Body of pancreas (tissue), 4 donors: Measurements from ENCODE around the gene LRPPRC. TPM values are rescaled to one million over a fixed set of nuclear protein-coding genes. Genes with fewer than 3 reads are reported as not detected.

Experiments used
- ATAC-seq: fragments of 150-250 bp; one replicate; pipeline ENCODE4 v1.9.1; 2016
- DNase-seq, 4 donors: peaks; one replicate each; pipeline ENCODE4 v3.0.0-alpha.2; 2019
- H3K27ac ChIP-seq, 4 donors: fragments of 200-600 bp; sonication (generic); 1 replicate in 3 of 4; 2 replicates in 1 of 4; pipeline versions ENCODE4 v1.5.1 to v1.6.1; 2016 to 2019; ENCODE audit warnings: mild to moderate bottlenecking in 1 of 4, mixed read lengths in 1 of 4, moderate library complexity in 1 of 4
- H3K27me3 ChIP-seq, 2 donors: fragments of 200-600 bp; sonication (generic); one replicate each; pipeline ENCODE4 v1.6.0; 2016; ENCODE audit warnings: mild to moderate bottlenecking in 1 of 2
- H3K36me3 ChIP-seq, 2 donors: fragments of 200-600 bp; sonication (generic); replicated peaks in 1 of 2; 2 replicates each; pipeline ENCODE4 v1.5.1; 2016; ENCODE audit warnings: low read depth in 2 of 2; ENCODE audit not compliant: insufficient read depth in 1 of 2
- H3K4me1 ChIP-seq: fragments of 200-600 bp; sonication (generic); one replicate; pipeline ENCODE4 v1.6.0; 2016
- H3K4me3 ChIP-seq, 2 donors: fragments of 200-600 bp; sonication (generic); 1 replicate in 1 of 2; 2 replicates in 1 of 2; pipeline ENCODE4 v1.5.1; 2016 to 2019
- H3K9me3 ChIP-seq, 3 donors: fragments of 200-600 bp; sonication (generic); 1 replicate in 2 of 3; 2 replicates in 1 of 3; pipeline ENCODE4 v1.5.1; 2016
- POLR2A ChIP-seq, 3 donors: fragments of 450-650 bp; IDR thresholded peaks; one replicate each; pipeline ENCODE4 v1.6.1; 2016; ENCODE audit warnings: antibody characterized with exemption in 3 of 3, mild to moderate bottlenecking in 2 of 3
- WGBS, 2 donors: methylation state at CpG; one replicate each; pipeline ENCODE4 v1.1.5; 2017; 5-methylcytosine and 5-hydroxymethylcytosine counted together
- intact Hi-C: fragments of 100-400 bp; cut with DNase I; formaldehyde crosslinking; loops from one replicate; pipeline ENCODE4 v1.15.1; 2023
- total RNA-seq, 2 donors: library from RNA; depleted of rRNA; stranded (reverse); fragments of >200 nt; gene quantifications; one replicate each; pipeline ENCODE4 v1.1.0, GENCODE V29; 2016
- TF ChIP-seq, protein P1 (sequence below), 7 experiments: fragments of 450-650 bp in 4 of 7; fragments of 200-600 bp in 3 of 7; sonication (generic) in 3 of 7; IDR thresholded peaks; one replicate each; pipeline ENCODE4 v1.5.1; 2016 to 2019; ENCODE audit warnings: antibody characterized with exemption in 7 of 7

The LRPPRC gene
- total RNA-seq, 2 donors from 2014 or later: 33.5 to 50.8 TPM

DNA sequence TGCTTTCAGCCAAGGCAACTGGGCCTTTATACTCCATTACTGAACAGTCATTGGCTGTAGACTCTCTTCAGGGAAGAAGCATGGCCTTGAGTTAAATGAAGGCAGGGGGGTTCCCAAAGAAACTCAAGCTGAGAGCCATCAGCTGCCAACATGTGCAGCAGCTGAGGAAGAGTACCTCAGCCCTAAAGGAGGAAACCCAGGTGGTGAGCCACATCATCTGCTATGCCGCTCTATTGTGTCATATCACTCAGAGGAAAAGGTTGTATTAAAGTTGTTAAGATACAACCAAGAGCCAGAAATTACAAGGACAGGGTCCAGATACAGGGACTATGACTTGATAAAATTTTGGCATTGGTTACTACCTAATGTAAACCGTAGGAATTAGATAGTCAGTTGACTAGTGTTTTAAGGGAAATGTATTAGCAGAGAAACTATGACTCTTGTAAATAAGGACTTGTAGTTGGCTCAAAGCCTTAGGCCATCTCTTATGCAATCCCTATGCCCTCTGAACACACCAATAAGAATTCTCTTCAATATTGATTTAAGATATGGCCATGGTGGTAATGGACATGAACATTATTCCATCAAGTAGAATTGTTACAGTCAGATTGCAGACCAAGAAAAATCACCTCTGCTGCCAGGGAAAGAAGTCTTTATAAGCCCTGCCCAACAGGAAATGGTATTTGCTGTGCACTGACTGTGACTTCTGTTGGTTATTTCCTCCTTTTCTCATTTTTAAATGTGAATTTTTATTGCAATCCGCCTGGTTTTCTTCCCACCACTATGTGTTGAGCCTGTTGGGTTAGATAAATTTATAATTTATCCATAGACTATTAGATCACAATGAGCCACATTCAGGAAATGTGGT is 9.2 kb upstream of the LRPPRC start:
- no peak overlapping the region for H3K4me3 ChIP-seq
- DNase-seq: peak in 2 of 4 donors; percentile 25 to 29
- H3K9me3 ChIP-seq: no peaks in the 10 kb centered on the region
- no peaks in the 10 kb centered on the region for H3K36me3 ChIP-seq
- H3K27ac ChIP-seq: peak overlapping the region in 2 of 4 donors; percentile 18 to 36
- 34 to 40% methylated on average over 3 of the region's 3 CpGs for WGBS, 2 donors
- peak; percentile 83 for ATAC-seq
- TF ChIP-seq POLR2A (IDR thresholded peaks at IDR 0.05): no peak
- TF ChIP-seq, protein P1, sequence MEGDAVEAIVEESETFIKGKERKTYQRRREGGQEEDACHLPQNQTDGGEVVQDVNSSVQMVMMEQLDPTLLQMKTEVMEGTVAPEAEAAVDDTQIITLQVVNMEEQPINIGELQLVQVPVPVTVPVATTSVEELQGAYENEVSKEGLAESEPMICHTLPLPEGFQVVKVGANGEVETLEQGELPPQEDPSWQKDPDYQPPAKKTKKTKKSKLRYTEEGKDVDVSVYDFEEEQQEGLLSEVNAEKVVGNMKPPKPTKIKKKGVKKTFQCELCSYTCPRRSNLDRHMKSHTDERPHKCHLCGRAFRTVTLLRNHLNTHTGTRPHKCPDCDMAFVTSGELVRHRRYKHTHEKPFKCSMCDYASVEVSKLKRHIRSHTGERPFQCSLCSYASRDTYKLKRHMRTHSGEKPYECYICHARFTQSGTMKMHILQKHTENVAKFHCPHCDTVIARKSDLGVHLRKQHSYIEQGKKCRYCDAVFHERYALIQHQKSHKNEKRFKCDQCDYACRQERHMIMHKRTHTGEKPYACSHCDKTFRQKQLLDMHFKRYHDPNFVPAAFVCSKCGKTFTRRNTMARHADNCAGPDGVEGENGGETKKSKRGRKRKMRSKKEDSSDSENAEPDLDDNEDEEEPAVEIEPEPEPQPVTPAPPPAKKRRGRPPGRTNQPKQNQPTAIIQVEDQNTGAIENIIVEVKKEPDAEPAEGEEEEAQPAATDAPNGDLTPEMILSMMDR (IDR thresholded peaks at IDR 0.05): no peak
- H3K27me3 ChIP-seq: no peaks in the 10 kb centered on the region
- intact Hi-C loops: no loop called here
- H3K4me1 ChIP-seq: no peaks in the 10 kb centered on the region

DNA sequence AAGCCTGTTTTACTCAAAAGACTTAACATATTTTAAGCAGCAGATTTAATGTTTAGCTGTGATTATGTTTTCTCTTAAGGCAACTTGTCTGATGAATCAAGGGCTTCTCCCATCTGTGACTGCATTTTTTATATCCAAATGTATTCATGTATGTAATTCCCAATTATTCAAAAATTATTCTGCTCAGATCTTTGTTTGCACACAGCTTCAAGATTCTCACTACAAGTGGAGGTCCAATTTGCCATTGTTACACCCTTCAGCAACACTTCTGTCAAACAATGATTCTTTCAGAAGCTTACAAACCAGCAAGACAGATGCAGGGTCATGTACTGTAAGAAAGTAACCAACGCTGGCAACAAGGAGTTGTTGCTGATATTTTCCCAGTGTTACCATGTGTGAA is 5.9 kb upstream of the LRPPRC start:
- Histone ChIP-seq H3K36me3 (no peaks in the 10 kb centered on the region), H3K4me3 (no peak overlapping the region), H3K9me3 (no peaks in the 10 kb centered on the region), H3K27ac (no peak overlapping the region), H3K27me3 (no peaks in the 10 kb centered on the region), H3K4me1 (peaks cover 4% of the 10 kb centered on the region)
- intact Hi-C loops: no loop called here
- DNase-seq (no peak), ATAC-seq (no peak)
- TF ChIP-seq, protein P1 (IDR thresholded peaks at IDR 0.05): no peak
- TF ChIP-seq POLR2A (IDR thresholded peaks at IDR 0.05): no peak
- 21 to 26% methylated on average over 1 of the region's 1 CpG for WGBS, 2 donors

DNA sequence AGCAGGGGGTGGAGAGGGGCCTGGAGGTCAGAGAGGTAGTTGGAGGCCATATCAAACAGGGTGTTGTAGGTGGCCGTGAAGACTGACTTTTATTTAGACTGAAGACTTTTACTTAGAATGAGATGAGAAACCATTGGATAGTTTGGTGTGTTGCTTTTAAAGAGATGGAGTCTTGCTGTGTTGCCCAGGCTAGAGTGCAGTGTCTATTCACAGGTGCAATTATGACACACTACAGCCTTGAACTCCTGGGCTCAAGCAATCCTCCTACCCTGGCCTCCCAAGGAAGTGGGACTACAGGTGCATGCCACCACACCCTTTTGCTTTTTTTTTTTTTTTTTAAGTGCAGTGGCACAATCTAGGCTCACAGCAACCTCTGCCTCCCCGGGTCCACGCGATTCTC is 2.5 kb upstream of the LRPPRC start:
- intact Hi-C loops: no loop called here
- WGBS, 2 donors: 80 to 92% methylated on average over 4 of the region's 4 CpGs
- TF ChIP-seq, protein P1 (IDR thresholded peaks at IDR 0.05): no peak
- no peak for TF ChIP-seq POLR2A (IDR thresholded peaks at IDR 0.05)

DNA sequence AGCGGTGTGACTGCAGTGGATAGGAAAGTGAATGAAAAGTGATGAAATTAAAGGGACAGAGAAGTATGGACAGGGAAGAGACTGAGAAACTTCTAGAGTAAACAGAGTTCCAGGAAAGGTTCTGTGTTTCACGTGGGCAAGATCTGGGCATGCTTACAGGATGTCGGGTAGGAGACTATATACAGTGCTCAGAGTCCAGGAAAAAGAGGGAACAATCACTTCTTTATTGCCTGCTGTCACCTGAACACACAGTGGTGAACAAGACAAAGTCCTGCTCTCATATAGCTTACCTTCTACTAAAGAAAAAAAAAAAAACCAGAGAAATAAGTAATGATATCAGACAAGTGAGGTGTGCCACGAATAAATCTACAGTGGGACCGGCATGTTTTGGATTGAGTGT is 2.4 kb downstream of the LRPPRC start:
- H3K4me3 ChIP-seq: no peak overlapping the region
- intact Hi-C loops: no loop called here

More for the DNA sequence above, 2.5 kb upstream of the LRPPRC start:
- Histone ChIP-seq H3K4me3 (no peak overlapping the region), H3K27ac (no peak overlapping the region), H3K36me3 (no peaks in the 10 kb centered on the region), H3K4me1 (peaks cover 26% of the 10 kb centered on the region), H3K27me3 (no peaks in the 10 kb centered on the region), H3K9me3 (no peaks in the 10 kb centered on the region)
- ATAC-seq (no peak), DNase-seq (no peak)

More for the DNA sequence above, 2.4 kb downstream of the LRPPRC start:
- no peak for ATAC-seq
- Histone ChIP-seq H3K36me3 (no peaks in the 10 kb centered on the region), H3K4me1 (peaks cover 29% of the 10 kb centered on the region), H3K27ac (no peak overlapping the region), H3K9me3 (no peaks in the 10 kb centered on the region), H3K27me3 (no peaks in the 10 kb centered on the region)
- 63 to 83% methylated on average over 5 of the region's 5 CpGs for WGBS, 2 donors
- DNase-seq: no peak
- no peak for TF ChIP-seq POLR2A (IDR thresholded peaks at IDR 0.05)
- TF ChIP-seq, protein P1 (IDR thresholded peaks at IDR 0.05): no peak
